H54 (cell line): ENCODE data around the gene CMIP.
"Not testable (repeated sequence)": the region's sequence is repeated elsewhere in the genome, so short reads cannot be mapped to it uniquely, and the experiment has no call there.

Experiments used
- DNase-seq: peaks from one replicate; pipeline ENCODE4 v3.0.0; 2011; ENCODE audit warnings: low spot score, mixed read lengths; ENCODE audit not compliant: insufficient read length
- FAIRE-seq: peaks from 3 replicates; lab custom pipeline; 2011; peaks lifted over from hg19 to GRCh38; lab: Jason Lieb, UNC
- POLR2A ChIP-seq: IDR thresholded peaks from 2 replicates; pipeline ENCODE4 v1.6.1; 2011; ENCODE audit warnings: low read depth, mild to moderate bottlenecking, low read length

The CMIP gene

DNA sequence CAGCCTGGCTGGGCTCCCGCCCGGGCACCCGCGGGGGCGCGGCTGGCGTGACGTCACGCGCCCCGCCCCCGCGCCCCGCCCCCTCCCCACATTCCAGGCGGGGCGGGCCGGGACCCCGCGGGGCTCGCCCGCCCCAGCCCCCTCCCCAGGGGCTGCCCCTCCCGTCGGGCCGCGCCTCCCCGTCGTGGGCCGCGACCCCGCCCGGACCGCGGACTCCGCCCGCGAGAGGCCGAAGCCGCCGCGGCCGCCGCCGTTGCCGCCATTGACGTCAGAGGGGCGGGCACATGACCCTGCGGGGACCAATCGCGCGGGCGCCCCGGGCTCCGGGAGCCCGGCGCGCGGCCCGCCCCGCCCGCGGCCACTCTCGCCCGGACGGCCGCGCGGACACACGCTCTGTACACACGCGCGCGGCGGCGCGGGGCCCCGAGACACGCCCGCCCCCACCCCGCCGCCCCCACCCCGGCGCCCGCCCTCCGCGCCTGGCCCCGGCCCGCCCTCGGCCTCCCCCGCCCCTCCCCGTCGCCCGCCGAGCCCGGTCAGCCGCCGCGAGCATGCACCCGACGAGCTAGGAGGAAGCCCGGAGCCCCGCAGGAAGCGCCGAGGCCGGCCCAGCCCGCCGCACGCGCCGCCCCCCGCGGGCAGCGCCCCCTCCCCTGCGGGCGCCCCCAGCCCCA, at the start of gene CMIP:
TSS of gene CMIP (plus strand) at position 361 of the 674 bp plus-strand sequence.
- no peak for FAIRE-seq
- peak; percentile 26; the same call in 1 of the 2 replicates for TF ChIP-seq POLR2A
- DNase-seq = peak; percentile 89

DNA sequence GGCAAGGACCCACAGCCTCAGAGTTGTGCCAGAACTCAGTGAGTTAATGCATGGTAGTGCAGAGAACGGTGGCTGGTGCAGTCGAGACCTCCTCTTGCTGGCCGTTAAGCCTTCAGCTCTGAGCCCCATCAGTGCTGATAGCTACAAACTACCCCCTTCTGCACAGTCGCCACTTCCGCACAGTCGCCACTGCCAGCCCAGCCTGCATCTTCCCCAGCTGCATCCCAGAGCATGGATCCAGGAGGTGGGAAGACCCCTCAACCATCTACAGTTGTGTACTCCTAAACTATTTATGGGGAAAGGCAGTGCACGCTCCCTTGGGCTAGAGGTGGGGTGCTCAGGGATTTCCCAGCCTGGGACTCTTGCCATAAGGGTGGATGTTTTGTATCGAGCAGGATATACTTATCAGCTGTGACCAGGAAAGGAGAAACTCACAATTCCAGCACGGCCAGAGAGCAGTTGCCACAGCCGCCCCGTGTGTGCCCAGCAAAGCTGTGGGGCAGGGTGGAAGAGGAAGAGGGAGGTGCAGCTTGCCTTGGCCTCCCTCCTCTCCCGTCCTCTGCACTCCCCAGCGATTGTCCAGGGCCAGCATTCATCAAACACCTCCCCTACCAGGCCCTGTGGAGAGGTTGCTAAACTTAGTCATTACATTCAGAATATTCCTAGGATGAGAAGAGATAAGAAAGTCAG, 49.5 kb upstream of the CMIP start:
- no peak for TF ChIP-seq POLR2A
- DNase-seq (no peak), FAIRE-seq (no peak)

DNA sequence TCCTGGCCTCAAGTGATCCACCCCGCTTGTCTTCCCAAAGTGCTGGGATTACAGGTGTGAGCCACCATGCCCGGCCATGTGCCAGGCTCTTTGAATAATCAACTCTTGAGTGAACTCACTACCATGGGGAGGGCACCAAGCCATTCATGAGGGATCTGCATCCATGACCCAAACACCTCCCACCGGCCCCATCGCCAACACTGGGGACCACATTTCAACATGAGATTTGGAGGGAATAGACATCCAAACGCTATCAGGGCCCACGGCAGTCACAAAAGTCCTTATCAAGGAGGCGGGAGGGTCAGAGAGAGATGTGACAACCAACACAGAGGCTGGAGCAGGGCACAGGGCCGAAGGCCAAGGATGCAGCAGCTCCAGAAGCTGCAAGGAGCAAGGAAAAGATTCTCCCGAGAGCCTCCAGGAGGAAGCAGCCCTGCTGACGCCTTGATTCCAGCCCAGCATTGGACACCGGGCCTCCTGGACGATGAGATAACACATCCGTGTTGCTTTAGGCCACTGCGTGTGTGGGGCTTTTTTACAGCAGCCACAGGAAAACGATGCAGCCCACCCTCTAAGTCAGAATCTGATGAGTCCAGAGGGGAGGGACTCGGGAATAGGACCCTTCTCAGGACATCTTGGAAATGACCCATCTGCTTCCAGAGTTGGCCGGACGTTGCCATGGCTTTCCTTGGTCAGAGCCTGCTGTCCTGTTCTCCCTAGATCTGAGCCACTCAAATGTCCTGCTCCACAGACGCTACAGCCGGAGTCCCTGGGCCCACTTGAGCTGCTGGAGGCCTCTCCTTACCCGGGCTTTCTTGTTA, 47.3 kb upstream of the CMIP start:
- DNase-seq (no peak), FAIRE-seq (no peak)
- no peak for TF ChIP-seq POLR2A

DNA sequence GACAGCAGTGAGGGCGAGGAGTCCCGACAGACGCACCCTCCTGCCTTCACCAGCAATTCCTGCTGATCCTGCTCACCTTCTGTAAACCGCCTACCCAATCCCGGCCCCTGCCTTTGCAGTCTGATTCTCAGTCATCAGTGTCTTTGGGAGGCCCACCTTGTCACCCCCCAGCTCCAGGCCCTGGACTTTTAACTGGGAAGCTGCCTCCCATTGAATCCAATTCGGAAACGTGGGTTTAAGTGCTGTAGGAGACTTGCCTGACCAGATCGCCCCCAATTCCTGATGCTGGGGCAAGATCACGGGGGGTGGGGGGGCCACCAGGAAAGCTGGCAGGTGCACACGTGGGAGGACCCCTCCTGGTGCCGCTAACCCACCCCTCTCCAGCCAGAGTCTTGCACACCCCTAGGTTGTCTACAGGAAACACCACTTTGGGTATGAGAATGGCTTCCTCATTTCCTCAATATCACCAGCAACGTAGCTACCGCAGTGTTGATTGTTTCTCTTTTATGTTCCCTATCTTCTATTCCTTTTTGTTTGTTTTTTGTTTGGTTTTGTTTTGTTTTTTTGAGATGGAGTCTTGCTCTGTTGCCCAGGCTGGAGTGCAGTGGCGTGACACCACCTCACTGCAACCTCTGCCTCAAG, 46.6 kb upstream of the CMIP start:
- no peak for TF ChIP-seq POLR2A
- FAIRE-seq = no peak
- no peak for DNase-seq

DNA sequence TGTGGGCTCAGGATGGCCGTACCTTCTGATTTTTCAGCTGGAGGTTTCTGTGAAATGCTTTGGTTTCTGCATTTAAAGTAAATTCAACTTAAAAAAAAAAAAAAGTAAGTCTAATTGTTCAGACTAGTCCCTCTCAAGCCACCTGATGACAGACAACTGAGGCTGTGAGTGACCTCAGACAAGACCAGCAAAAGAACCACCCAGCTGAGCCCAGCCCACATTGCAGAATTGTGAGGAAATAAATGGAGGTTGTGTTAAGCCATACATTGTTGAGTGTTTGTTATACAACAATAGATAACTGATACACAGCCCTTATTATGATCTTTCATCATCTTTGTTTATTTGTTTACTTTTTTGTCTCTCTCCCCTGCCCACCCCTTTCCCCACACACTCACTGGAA, 44.7 kb upstream of the CMIP start:
- FAIRE-seq (no peak), DNase-seq (no peak)
- TF ChIP-seq POLR2A = no peak

DNA sequence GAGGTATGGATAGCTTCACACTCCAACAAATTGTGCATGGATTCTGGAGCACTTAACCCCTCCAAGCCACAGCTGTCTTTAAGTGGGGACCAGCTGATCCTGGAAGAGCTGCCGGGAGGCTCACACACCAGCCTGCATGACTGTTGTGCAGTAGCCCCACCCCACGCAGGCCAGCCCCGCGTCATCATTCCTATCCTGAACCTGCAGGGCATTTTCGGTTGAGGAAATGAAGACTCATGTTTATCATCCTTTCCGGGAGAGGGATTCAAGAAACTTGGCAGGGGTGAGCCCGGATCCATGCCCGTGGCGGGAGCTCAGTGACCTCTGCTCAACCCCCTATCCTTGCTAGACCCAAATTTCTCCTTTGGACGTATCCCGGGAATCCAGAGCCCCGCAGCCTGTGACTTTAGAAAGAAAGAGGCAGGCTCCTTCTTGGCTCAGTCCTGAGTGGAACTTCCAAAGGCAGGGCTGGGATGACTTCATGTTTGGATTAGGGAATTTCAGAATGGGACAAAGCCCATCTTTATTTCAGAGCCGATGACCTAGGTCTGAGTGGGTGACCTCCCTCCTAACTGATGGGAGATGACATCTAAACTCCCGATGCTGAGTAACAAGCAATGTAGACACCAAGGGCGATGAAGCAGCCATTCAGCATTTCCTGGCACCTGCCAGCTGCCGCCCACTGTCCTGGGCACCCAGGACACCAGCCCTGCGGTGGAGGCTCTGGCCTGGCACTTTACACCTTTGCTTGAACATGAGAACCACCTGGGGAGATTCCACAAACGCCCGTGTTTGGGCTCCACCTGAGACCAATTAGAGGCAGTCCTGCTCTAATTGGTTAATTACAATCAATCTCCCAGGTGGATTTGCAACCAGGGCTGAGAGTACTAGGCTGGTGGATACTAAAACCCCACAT, 43.3 kb upstream of the CMIP start:
- no peak for TF ChIP-seq POLR2A
- DNase-seq = peak; percentile 88
- FAIRE-seq = no peak

DNA sequence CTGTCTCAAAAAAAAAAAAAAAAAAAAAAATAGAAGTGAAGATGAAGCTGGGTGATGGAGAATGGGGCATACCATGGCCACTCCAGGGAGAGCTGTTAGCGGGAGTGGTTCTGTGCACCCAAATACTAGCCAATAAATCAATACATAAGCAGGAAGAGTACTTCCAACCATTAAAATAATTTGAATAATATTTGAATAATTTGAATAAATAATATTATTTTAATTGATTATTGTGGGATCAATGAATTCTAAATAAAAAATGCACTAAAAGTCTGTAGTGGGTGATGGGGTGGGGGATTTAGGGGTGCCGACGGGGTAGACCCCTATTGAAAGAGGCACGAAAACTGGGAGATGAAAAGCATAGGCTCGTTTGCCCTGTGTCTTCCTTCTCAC, 41.4 kb upstream of the CMIP start:
- DNase-seq (no peak), FAIRE-seq (no peak)
- no peak for TF ChIP-seq POLR2A

DNA sequence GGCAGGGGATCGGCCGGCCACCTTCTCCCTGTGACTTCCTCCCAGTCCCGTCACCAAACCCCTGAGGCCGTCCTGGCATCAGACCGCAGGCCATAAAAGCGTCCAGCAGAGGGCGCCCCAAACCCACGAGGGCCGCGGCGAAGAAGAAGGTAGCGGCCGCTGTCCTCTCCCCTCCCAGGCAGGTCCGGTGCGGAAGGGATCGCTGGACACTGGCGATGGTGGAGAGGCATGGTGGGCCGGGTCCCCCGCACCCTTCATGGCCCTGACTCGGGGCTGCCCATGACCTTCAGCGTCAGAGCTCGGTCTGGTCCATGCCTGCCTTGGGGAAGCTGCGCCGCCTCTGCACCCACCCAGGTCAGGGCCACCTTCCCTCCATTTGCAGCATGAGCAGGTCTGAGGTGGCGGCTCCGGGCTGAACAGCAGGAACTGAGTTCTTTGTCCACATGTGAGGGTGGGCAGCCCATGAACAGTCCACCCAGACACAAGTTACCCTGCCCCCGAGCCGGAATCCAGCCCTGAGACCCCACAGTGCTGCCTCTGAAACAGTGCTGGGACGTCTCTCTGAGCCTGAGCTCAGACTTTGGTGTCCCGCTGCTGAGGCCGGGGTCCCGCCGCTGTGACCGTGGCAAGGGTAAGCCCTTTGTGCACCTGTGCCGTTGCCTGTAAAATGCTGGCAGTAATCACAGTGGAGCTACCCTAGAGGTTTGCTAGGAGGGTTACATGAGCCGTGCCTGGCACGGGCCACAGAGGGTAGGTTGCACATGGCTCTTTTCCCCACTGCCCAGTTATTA, 40.8 kb upstream of the CMIP start:
- peak; percentile 74 for DNase-seq
- no peak for TF ChIP-seq POLR2A
- FAIRE-seq = no peak

DNA sequence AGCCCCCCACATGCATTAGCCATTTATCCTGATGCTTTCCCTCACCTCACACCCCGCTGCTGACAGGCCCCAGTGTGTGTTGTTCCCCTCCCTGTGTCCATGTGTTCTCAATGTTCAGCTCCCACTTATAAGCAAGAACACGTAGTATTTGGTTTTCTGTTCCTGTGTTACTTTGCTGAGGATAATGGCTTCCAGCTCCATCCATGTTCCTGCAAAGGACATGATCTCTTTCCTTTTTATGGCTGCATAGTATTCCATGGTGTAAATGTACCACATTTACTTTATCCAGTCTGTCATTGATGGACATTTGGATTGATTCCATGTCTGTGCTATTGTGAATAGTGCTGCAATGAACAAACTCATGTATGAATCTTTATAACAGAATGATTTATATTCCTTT, 39.6 kb upstream of the CMIP start:
- not testable (repeated sequence) for FAIRE-seq, DNase-seq

DNA sequence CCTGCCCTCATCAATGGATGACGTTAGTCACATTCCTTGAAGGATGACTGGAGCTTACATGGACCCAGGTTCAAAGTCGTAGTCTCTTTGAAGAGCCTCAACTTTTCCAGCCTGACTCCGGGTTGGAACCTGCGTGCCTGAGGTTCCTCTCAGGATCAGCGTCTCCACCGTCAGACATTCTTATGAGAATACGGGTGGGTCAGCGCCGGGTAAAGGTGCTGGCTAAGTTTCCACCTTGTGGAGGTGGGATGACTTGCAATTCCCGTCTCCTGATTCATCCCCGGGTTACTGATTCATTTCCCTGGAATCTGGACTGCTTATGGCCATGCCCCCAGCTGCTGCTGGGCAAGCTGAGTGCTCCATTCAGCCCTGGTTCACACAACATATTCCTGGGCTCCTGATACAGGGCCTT, 38.9 kb upstream of the CMIP start:
- FAIRE-seq = peak; percentile 20
- TF ChIP-seq POLR2A = no peak
- peak; percentile 82 for DNase-seq

DNA sequence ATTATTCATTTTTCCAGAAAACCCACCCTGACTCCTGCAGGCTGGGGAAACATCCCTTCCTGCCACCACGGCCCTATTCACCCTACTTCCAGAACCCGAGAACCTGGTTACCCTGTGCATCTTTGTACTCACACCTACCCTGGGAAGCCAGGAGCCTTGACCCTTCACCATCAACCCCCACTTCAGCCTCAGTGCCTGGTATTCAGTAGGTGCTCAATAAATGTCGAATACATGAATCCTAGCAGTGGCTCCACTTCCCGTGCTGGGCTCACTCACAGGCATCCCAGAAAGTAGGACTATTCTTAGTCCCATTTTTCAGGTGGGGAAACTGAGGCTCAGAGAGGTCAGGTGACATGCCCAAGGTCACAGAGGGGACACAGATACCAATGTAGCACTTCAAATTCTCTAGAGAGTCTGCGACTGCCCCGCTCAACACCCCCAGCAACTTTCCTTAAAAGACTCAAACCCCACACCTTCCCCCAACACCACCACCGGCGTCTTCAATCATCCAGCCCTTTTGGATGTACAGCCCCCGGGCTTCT, 36.1 kb upstream of the CMIP start:
- TF ChIP-seq POLR2A = no peak
- no peak for FAIRE-seq
- DNase-seq = no peak

DNA sequence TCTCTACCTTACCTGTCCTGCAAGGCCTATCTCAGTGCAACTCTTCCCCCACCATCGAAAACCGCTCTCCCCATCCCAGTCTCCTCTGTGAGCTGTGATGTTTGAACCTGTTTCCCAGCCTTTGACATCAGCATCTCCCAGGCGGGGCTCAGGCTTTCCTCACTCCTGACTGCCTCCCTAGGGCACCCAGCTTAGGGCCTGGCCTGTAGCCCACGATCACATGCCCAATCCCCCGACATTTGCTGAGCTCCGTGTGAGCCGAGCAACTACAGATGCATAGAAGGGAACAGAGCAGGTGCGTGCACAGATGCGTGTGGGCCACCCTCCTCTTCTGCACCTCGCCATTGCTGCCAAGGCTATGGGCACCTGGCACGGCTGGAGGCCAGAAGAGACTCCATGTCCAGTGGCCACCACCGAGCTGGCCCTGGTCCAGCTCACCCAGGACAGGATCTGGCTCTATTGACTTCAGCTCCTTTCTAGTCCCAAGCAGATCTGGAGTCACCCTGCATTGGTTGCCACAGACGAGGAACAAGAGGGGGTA, 35.5 kb upstream of the CMIP start:
- no peak for FAIRE-seq
- no peak for TF ChIP-seq POLR2A
- no peak for DNase-seq
